Activated CD8-positive, alpha-beta memory T cell treated with anti-CD3 and anti-CD28 coated beads for 4 hours (primary cell): ENCODE measurements around the gene C20orf173.

Source experiments
- DNase-seq, 2 donors: peaks; one replicate each; pipeline ENCODE4 v3.0.0-alpha.2; 2020; ENCODE audit warnings: low read depth in 2 of 2

C20orf173 gene

GRCh38 chr20:35506872-35507638 lies 22.4 kb downstream of the C20orf173 start:
- no peak for DNase-seq

GRCh38 chr20:35506179-35506578 lies 23.3 kb downstream of the C20orf173 start:
- no peak for DNase-seq

- no peak for DNase-seq
Measured at GRCh38 chr20:35504751-35505150, 24.7 kb downstream of the C20orf173 start.

GRCh38 chr20:35503841-35504561 lies 25.5 kb downstream of the C20orf173 start:
- DNase-seq, result no peak

- DNase-seq, result no peak
Measured at GRCh38 chr20:35503281-35503680, 26.2 kb downstream of the C20orf173 start.

- no peak for DNase-seq
Measured at GRCh38 chr20:35502352-35502751, 27.1 kb downstream of the C20orf173 start.

- no peak for DNase-seq
Measured at GRCh38 chr20:35499271-35499670, 30.2 kb downstream of the C20orf173 start.

GRCh38 chr20:35497780-35498189 lies 31.7 kb downstream of the C20orf173 start:
- DNase-seq, result no peak

GRCh38 chr20:35497320-35497719 lies 32.1 kb downstream of the C20orf173 start:
- no peak for DNase-seq

GRCh38 chr20:35496481-35496880 lies 33.0 kb downstream of the C20orf173 start:
- DNase-seq, result no peak

GRCh38 chr20:35492352-35492751 lies 37.1 kb downstream of the C20orf173 start:
- DNase-seq, result no peak

GRCh38 chr20:35491823-35492222 lies 37.6 kb downstream of the C20orf173 start:
- no peak for DNase-seq

- peak; percentile 30 to 45 for DNase-seq
Measured at GRCh38 chr20:35490736-35491181, 38.7 kb downstream of the C20orf173 start.

- DNase-seq, result no peak
Measured at GRCh38 chr20:35489717-35490116, 39.7 kb downstream of the C20orf173 start.

GRCh38 chr20:35487479-35487878 lies 42.0 kb downstream of the C20orf173 start:
- no peak for DNase-seq

GRCh38 chr20:35479798-35480197 lies 49.7 kb downstream of the C20orf173 start:
- DNase-seq, result no peak

- DNase-seq, result no peak
Measured at GRCh38 chr20:35478804-35479472, 50.5 kb downstream of the C20orf173 start.
